Vagina (tissue), 2 donors: ENCODE data around the gene PTPN3. TPM values are rescaled to one million over a fixed set of nuclear protein-coding genes. Genes with fewer than 3 reads are reported as not detected.
A peak's percentile ranks its signal among the peaks of the same experiment; 100 is the strongest.
"Not testable (repeated sequence)": the region's sequence is repeated elsewhere in the genome, so short reads cannot be mapped to it uniquely, and the experiment has no call there.

Source experiments
- DNase-seq, 2 donors: peaks; one replicate each; pipeline ENCODE4 v3.0.0-alpha.2; 2017; ENCODE audit errors: extremely low spot score in 2 of 2
- H3K27ac ChIP-seq: fragments of 200-600 bp; sonication (generic); one replicate; pipeline ENCODE4 v1.5.1; 2019
- H3K27me3 ChIP-seq: fragments of 200-600 bp; sonication (generic); one replicate; pipeline ENCODE4 v1.5.1; 2019
- H3K36me3 ChIP-seq, 2 donors: fragments of 200-600 bp; sonication (generic); one replicate each; pipeline ENCODE4 v1.5.1; 2017 to 2019
- H3K4me1 ChIP-seq: fragments of 200-600 bp; sonication (generic); one replicate; pipeline ENCODE4 v1.5.1; 2019
- H3K4me3 ChIP-seq, 2 donors: fragments of 200-600 bp; sonication (generic); 1 replicate in 1 of 2; 2 replicates in 1 of 2; pipeline ENCODE4 v1.5.1; 2016 to 2019
- H3K9me3 ChIP-seq: fragments of 200-600 bp; sonication (generic); one replicate; pipeline ENCODE4 v1.5.1; 2019
- CTCF ChIP-seq, 3 experiments: fragments of 450-650 bp in 2 of 3; fragments of 200-600 bp in 1 of 3; sonication (generic) in 1 of 3; IDR thresholded peaks; one replicate each; pipeline ENCODE4 v1.5.1; 2017 to 2019; ENCODE audit warnings: antibody characterized with exemption in 3 of 3, mild to moderate bottlenecking in 2 of 3, moderate library complexity in 2 of 3
- POLR2A ChIP-seq, 2 donors: fragments of 450-650 bp; IDR thresholded peaks; one replicate each; pipeline ENCODE4 v1.6.1; 2017; ENCODE audit warnings: antibody characterized with exemption in 2 of 2, mild to moderate bottlenecking in 2 of 2, moderate library complexity in 2 of 2
- POLR2AphosphoS5 ChIP-seq, 2 donors: sonication (generic); formaldehyde crosslinking; IDR thresholded peaks; one replicate each; pipeline ENCODE4 v1.9.0; 2017; ENCODE audit warnings: antibody characterized with exemption in 2 of 2, mild to moderate bottlenecking in 2 of 2, low read depth in 1 of 2; ENCODE audit not compliant: insufficient read depth in 1 of 2
- intact Hi-C: fragments of 100-400 bp; cut with DNase I; formaldehyde crosslinking; loops from one replicate; pipeline ENCODE4 v1.15.1; 2023
- total RNA-seq: library from RNA; depleted of rRNA; stranded (reverse); fragments of >200 nt; gene quantifications from one replicate; pipeline ENCODE4 v1.2.3, GENCODE V29; 2016

PTPN3 gene
- total RNA-seq, 1 donor from 2014 or later: 15.5 TPM

GRCh38 chr9:109512170-109512756, 14.2 kb upstream of the PTPN3 start:
- TF ChIP-seq POLR2A (IDR thresholded peaks at IDR 0.05): no peak
- peak in 1 of 2 donors; percentile 27 for TF ChIP-seq POLR2AphosphoS5 (IDR thresholded peaks at IDR 0.05; ENCODE audit: insufficient read depth in 1 of 2, low read depth in 1 of 2)
- TF ChIP-seq CTCF (IDR thresholded peaks at IDR 0.05): no peak
- intact Hi-C loops: no loop called here
- no peaks in the 10 kb centered on the region for H3K36me3 ChIP-seq
- no peak overlapping the region for H3K4me3 ChIP-seq
- H3K27me3 ChIP-seq: no peaks in the 10 kb centered on the region
- no peak for DNase-seq
- H3K27ac ChIP-seq: no peak overlapping the region
- H3K9me3 ChIP-seq: no peaks in the 10 kb centered on the region
- H3K4me1 ChIP-seq: no peaks in the 10 kb centered on the region

- TF ChIP-seq POLR2A (IDR thresholded peaks at IDR 0.05) (no peak), POLR2AphosphoS5 (IDR thresholded peaks at IDR 0.05; ENCODE audit: insufficient read depth in 1 of 2, low read depth in 1 of 2) (no peak), CTCF (IDR thresholded peaks at IDR 0.05) (no peak)
- no peaks in the 10 kb centered on the region for H3K4me1 ChIP-seq
- no peaks in the 10 kb centered on the region for H3K27me3 ChIP-seq
- no peaks in the 10 kb centered on the region for H3K9me3 ChIP-seq
- H3K27ac ChIP-seq: no peak overlapping the region
- no peaks in the 10 kb centered on the region for H3K36me3 ChIP-seq
- intact Hi-C loops: no loop called here
- no peak for DNase-seq
- no peak overlapping the region for H3K4me3 ChIP-seq
These were observed 12.4 kb upstream of the PTPN3 start for GRCh38 chr9:109510506-109510905.

- H3K27ac ChIP-seq, H3K36me3 ChIP-seq, intact Hi-C loops: not testable (repeated sequence)
These were observed 11.9 kb upstream of the PTPN3 start for GRCh38 chr9:109510042-109510441.

GRCh38 chr9:109509611-109510010, 11.5 kb upstream of the PTPN3 start:
- H3K9me3 ChIP-seq: no peaks in the 10 kb centered on the region
- TF ChIP-seq CTCF (IDR thresholded peaks at IDR 0.05) (no peak), POLR2AphosphoS5 (IDR thresholded peaks at IDR 0.05; ENCODE audit: insufficient read depth in 1 of 2, low read depth in 1 of 2) (no peak), POLR2A (IDR thresholded peaks at IDR 0.05) (no peak)
- intact Hi-C loops: no loop called here
- no peaks in the 10 kb centered on the region for H3K36me3 ChIP-seq
- H3K27me3 ChIP-seq: no peaks in the 10 kb centered on the region
- H3K4me3 ChIP-seq: no peak overlapping the region
- DNase-seq: no peak
- no peak overlapping the region for H3K27ac ChIP-seq
- no peaks in the 10 kb centered on the region for H3K4me1 ChIP-seq

More at GRCh38 chr9:109510042-109510441, 11.9 kb upstream of the PTPN3 start:
- H3K27me3 ChIP-seq, DNase-seq, H3K4me3 ChIP-seq, H3K9me3 ChIP-seq, H3K4me1 ChIP-seq: not testable (repeated sequence)

- no peak for DNase-seq
- Histone ChIP-seq H3K27me3 (no peaks in the 10 kb centered on the region), H3K4me1 (no peaks in the 10 kb centered on the region), H3K4me3 (no peak overlapping the region), H3K27ac (no peak overlapping the region), H3K36me3 (no peaks in the 10 kb centered on the region), H3K9me3 (no peaks in the 10 kb centered on the region)
- TF ChIP-seq CTCF (IDR thresholded peaks at IDR 0.05) (no peak), POLR2AphosphoS5 (IDR thresholded peaks at IDR 0.05; ENCODE audit: insufficient read depth in 1 of 2, low read depth in 1 of 2) (no peak), POLR2A (IDR thresholded peaks at IDR 0.05) (no peak)
- intact Hi-C loops: no loop called here
These were observed 9.3 kb upstream of the PTPN3 start for GRCh38 chr9:109507421-109507838.
